ENCODE results near the gene GATA2.

GATA2 gene

GRCh38 chr3:128487813-128488635 lies 5.0 kb downstream of the GATA2 start:
- DNase-seq = no peak

GRCh38 chr3:128487538-128487812 lies 5.5 kb downstream of the GATA2 start:
- no peak for DNase-seq

GRCh38 chr3:128486681-128487537 lies 6.1 kb downstream of the GATA2 start:
- DNase-seq = no peak

- DNase-seq = no peak
Measured at GRCh38 chr3:128486205-128486628, 6.8 kb downstream of the GATA2 start.

- no peak for DNase-seq
Measured at GRCh38 chr3:128485282-128486204, 7.5 kb downstream of the GATA2 start.

GRCh38 chr3:128484404-128485281 lies 8.4 kb downstream of the GATA2 start:
- DNase-seq = no peak

- no peak for DNase-seq
Measured at GRCh38 chr3:128483657-128484403, 9.2 kb downstream of the GATA2 start.

- no peak for DNase-seq
Measured at GRCh38 chr3:128482666-128483656, 10.0 kb downstream of the GATA2 start.

- DNase-seq = no peak
Measured at GRCh38 chr3:128482175-128482574, 10.8 kb downstream of the GATA2 start.

GRCh38 chr3:128481438-128481942 lies 11.5 kb downstream of the GATA2 start:
- DNase-seq = no peak

GRCh38 chr3:128480717-128481437 lies 12.1 kb downstream of the GATA2 start:
- no peak for DNase-seq

GRCh38 chr3:128480278-128480677 lies 12.7 kb downstream of the GATA2 start:
- DNase-seq = no peak

GRCh38 chr3:128479558-128480086 lies 13.4 kb downstream of the GATA2 start:
- no peak for DNase-seq

GRCh38 chr3:128478576-128479506 lies 14.2 kb downstream of the GATA2 start:
- DNase-seq = no peak

- no peak for DNase-seq
Measured at GRCh38 chr3:128476659-128477058, 16.3 kb downstream of the GATA2 start.

- DNase-seq = no peak
Measured at GRCh38 chr3:128475355-128475754, 17.6 kb downstream of the GATA2 start.

GRCh38 chr3:128473737-128474136 lies 19.3 kb downstream of the GATA2 start:
- no peak for DNase-seq

GRCh38 chr3:128473180-128473519 lies 19.9 kb downstream of the GATA2 start:
- no peak for DNase-seq

Data from activated gamma-delta T cell (primary cell).